Raji (cell line): ENCODE data around the gene TLE4.

ENCODE experiments used
- POLR2A ChIP-seq: IDR thresholded peaks from 2 replicates; pipeline ENCODE4 v1.6.1; 2011; ENCODE audit warnings: low read depth, low read length, control low read depth; ENCODE audit not compliant: insufficient read depth

Gene TLE4

GRCh38 chr9:79637177-79637925 is 65.6 kb downstream of the TLE4 start:
- no peak for TF ChIP-seq POLR2A

GRCh38 chr9:79638806-79639205 is 67.0 kb downstream of the TLE4 start:
- no peak for TF ChIP-seq POLR2A

DNA sequence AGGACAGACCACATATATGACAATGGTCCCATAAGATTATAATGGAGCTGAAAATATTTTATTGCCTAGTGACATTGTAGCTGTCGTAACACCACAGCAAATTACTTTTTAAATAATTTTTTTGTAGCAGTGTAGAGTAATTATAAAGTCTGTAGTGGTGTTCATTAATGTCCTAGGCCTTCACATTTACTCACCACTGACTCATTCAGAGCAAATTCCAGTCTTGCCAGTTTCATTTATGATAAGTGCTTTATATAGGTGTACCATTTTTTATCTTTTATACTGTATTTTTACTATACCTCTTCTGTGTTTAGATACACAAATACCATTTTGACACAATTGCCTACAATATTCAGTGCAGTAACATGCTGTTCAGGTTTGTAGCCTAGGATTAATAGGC is 67.6 kb downstream of the TLE4 start:
- no peak for TF ChIP-seq POLR2A

DNA sequence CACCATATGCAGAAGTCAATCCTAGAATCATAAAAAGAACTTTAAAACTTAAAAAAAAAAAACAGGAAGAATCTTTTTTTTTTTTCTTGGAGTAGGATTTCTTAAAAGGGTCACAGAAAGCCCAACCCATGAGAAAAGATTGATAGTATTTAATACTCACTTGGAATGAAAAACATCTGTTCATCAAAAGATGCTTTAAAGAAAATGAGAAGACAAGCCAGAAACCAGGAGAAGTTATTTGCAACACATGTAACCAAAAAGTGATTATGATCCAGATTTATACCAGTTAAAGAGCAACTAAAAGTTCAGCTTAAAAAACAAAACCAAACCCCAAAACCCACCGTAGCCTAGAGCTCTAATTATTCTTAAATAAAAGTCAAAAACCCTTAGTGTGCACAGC is 69.3 kb downstream of the TLE4 start:
- TF ChIP-seq POLR2A = no peak

- TF ChIP-seq POLR2A = no peak
Measured at GRCh38 chr9:79642671-79643070, 70.9 kb downstream of the TLE4 start.

- no peak for TF ChIP-seq POLR2A
Measured at GRCh38 chr9:79644048-79644447, 72.3 kb downstream of the TLE4 start.

- no peak for TF ChIP-seq POLR2A
Measured at GRCh38 chr9:79644601-79645000, 72.8 kb downstream of the TLE4 start.

- no peak for TF ChIP-seq POLR2A
Measured at GRCh38 chr9:79645110-79645509, 73.3 kb downstream of the TLE4 start.

- TF ChIP-seq POLR2A = no peak
Measured at GRCh38 chr9:79646096-79646495, 74.3 kb downstream of the TLE4 start.

DNA sequence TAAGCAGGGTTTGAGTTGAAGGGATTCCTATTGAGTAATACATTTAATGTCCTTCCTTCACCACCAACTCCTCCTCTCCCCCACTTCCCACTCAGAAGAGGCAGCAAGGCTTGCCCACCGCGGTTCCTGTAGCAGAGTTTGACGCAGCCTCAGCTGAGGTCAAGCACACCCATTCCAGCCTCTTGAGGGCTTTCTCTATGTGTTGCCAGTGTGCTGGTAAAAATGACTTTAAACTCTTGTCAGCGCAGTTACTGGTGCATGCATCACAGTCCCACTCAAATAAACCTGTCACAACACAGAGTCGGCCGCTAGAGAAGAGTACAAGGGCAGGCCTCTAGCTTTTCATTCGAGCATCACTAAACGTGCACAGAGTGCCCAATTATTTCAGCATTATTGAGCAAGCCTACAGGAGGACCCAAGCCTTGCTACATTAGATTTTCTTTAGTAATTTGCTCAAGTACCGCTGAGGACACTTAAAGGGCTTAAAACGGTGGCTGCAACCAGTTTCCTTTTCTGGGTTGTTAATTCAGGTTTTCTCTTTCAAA is 79.6 kb downstream of the TLE4 start:
- TF ChIP-seq POLR2A = no peak

GRCh38 chr9:79652598-79652997 is 80.8 kb downstream of the TLE4 start:
- no peak for TF ChIP-seq POLR2A

GRCh38 chr9:79655551-79655950 is 83.8 kb downstream of the TLE4 start:
- no peak for TF ChIP-seq POLR2A

- TF ChIP-seq POLR2A = no peak
Measured at GRCh38 chr9:79656169-79656568, 84.4 kb downstream of the TLE4 start.

GRCh38 chr9:79657891-79658290 is 86.1 kb downstream of the TLE4 start:
- TF ChIP-seq POLR2A = no peak

- TF ChIP-seq POLR2A = no peak
Measured at GRCh38 chr9:79658926-79659325, 87.2 kb downstream of the TLE4 start.

DNA sequence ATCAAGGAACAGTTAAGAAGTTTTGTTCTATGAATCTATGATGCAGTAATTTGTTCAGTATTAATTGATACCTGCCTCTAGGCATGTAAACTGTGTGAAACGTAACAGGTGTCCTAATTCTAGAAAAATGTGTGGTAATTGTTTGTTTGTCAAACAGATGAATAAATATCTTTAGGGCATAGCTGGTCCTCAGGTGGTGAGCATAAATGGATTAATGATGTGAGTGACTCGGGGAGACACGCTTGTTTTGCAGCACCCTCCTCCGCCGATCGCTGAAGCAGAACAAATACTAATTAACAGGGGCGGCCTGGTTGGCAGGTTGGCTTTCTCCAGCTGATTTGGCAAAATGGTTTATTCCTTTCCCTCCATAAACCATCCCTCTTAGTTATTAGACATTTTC is 88.8 kb downstream of the TLE4 start:
- no peak for TF ChIP-seq POLR2A

GRCh38 chr9:79661279-79661678 is 89.5 kb downstream of the TLE4 start:
- no peak for TF ChIP-seq POLR2A
